Hematopoietic multipotent progenitor cell treated with erythropoietin and hydrocortisone succinate and interleukin-3 and kit ligand, for 4 days (in vitro differentiated cells): ENCODE measurements around the gene SLC10A7.
"Not testable (repeated sequence)": the region's sequence is repeated elsewhere in the genome, so short reads cannot be mapped to it uniquely, and the experiment has no call there.

Experiments
- DNase-seq: peaks from one replicate; pipeline ENCODE4 v3.0.0-alpha.2; 2015

SLC10A7 gene

DNA sequence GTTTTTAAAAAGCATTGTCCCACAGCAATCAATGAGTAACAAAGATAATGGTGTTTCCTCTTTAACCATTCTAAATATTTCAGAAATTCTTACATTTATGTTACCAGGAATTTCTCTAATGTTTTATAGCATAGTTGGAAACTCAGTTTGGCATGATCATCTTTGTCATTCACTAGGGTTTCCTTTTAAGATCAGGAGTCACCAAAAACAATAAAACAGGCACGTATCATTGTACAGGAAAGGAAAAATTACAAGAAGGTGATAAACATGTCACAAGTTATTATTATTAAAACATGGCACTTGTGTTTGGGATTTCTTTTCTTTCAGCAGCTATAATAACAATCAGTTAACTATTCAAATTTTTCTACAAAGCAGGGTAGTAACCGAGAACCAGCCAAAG is 84.0 kb downstream of the SLC10A7 start:
- no peak for DNase-seq

DNA sequence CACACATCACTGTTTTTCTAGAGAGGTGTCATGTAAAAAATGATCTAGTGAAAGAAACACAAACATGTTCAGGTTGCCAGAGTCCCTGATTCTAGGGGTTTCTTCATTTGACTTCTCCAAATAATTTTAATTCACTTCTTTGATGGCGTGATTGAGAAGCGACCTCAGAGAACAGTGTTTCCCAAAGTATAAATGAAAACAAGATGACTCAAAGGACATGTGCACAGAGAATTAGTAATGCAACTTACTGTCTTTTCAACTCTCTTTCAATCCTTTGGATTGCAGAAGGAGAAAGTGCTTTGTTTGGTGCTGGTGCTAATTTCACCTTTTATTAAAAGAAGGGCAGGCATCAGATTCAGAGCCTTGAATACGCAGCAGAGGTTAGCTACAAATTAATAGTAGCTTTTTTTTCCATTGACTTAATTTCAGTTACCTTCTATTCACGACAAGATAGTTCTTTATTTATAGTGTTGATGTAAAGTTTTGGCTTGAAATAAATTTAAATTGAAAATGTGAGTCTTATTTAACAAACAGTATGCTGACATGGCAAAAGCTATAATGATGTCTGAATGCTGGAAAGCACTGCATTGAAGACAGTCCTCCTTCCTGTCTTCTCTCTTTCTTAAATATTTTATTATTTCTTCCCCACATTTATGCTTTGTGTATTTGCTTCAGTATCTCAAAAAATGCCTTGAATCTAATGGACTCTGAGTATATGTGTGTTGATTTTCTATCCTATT is 85.1 kb downstream of the SLC10A7 start:
- no peak for DNase-seq

DNA sequence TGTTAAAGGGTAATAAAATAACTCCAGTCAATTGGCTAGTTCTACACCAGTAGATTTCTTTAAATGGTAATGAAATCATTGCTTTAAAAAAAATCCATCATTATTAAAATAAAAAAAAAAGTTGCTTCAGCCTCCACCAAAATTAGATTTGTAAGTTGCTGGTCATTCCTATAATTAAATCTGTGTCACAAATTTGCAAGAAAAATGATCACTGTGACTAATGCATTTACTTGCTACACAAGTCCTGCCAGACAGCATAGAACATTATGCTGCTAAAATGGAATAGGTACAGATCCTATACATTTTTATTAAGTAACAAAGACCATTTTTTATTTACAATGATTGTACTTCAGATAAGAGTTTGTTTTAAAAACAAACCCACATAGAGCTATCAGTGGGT is 85.8 kb downstream of the SLC10A7 start:
- no peak for DNase-seq

DNA sequence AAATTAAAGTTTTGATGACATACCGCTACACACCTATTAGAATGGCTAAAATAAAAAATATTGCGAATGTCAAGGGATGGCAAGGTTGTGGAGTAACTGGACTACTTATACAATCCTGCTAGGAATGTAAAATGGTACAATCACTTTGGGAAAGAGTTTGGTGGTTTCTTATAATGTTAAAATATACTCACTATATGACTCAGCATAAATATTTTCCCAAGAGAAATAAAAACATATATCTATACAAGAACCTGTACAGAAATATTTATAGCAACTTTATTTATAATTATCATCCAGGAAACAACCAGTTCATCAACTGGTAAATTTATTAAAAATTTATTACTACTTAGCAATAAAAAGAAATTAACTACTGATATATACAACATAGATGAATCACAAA is 89.7 kb downstream of the SLC10A7 start:
- no peak for DNase-seq

DNA sequence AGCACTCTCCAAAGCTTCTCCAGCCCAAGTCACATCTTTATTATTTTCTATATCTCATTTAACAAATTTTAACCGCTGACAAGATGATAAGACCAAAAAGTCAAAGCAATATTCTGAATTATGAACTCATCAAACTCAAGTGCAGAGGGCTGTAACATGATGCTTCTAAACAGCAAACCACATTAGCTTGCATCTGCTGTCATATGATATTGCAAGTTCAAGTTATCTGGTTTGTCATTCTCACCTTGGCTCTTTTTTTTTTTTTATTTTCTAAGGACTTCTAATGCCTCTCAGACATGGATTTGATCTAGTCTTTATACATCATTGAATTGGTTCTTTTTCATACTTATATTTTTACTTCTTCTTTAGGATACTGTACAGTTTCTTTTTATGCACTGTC is 93.4 kb downstream of the SLC10A7 start:
- peak; percentile 16 for DNase-seq

DNA sequence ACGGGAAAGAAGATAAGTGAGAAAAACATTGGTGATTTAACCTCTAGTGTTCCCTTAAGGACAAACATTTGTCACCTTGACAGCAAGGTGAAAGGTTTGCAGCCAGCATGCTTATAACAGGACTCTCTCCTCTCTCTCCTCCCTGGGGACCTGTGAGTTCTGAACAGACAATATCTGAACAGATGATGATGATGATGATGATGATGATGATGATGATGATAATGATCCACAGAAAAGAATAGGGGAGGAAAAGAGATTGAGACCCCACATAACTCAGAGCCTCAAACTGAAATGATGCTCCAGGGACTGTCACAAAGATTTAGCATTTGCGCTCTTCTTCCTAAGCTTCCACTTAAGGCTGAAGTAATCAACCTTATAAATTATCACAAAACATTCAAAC is 103.9 kb downstream of the SLC10A7 start:
- no peak for DNase-seq

DNA sequence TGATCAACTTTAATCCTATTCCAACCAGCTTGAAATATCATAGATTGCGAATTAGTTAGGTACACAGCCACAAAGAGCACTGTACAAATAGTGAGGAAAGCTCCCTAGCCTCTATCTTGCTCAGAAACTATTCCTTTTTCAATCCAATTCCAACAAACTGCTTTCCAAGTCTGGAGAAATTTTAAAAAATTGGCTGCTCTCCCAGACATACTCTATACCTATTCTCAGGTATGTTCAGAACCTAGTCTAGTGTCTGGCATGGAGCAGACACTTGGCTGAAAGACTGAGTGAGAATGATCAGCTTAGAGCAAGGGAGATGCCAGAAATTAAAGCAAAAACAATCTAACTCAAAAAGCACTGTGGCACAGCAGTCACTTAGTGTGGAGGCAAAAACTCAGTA is 105.9 kb downstream of the SLC10A7 start:
- DNase-seq: no peak

DNA sequence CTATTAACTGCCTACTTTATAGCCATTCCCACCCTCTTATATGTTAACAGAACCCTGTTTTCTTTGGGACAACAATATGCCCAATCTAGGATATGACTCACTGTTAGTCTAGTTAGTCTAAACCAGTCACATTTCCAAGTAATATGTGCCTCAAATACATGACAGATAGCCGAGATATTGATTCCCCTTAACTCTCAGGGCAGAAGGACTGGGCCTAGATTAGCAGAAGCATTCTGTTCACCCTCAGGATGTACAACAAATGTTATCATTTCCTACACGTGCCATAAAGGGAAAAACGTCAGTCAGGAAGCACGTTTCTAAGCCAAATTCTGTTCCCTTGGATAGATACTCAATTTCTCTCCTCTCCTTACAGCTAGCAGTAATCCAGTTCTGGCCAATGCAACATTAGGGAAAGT is 114.1 kb downstream of the SLC10A7 start:
- peak; percentile 82 for DNase-seq

DNA sequence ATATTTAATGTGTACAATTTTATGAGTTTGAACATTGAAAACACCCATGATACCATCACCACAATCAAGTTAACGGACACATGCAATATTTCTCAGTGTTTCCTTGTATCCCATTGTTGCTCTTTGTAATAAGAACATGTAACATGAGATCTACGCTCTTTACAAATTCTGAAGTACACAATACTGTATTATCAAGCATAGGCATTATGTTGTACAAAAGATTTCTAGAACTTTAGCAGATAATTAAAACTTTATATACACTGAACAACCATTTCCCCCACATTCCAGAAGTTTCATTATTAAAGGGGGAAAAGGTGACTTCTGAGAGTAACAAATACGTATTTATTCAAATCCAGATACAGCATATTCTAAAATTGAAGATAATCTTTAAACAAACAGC is 114.5 kb downstream of the SLC10A7 start:
- no peak for DNase-seq

DNA sequence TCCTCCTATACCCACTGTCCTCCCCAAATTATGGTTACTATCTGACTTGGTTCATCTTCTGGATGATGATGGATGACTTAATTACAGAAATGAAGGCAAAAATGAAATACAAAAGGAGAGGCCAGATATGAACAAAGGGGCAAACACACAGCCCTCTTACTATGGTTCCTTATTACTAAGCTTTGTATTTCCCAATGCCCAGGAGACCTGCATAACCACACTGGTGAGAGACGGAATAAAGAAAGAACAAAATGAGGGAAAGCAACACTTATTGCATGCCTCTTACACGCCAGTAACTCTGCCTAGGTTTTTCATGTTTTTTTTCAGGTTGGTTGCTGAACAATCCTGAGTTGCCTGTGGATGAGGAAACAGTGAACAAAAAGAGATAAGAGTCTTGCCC is 120.5 kb downstream of the SLC10A7 start:
- peak; percentile 22 for DNase-seq

DNA sequence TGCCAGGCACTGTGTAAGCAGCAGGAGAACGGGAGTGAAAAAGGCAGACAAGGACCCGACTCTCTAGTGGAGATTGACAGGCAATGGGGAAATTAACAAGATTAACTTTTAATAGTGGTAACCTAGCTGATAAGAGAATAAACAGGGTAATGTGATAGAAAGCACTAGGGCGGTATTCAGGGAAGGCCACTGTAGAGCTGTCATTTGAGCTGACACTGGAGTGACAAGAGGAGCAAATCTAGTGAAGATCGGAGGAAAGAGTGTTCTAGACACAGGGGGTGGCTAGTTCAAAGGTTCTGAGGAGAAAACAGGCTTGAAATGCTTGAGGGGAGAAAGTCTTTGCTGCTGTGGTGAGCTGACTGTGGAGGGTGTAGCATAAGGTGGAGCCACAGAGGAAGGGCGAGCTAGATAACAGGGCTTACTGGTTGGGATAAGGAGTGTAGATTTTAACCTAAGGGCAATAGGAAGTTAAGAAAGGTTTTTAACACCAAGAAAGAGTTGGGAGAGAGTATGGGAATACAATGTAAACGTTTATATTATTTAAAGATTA is 122.8 kb downstream of the SLC10A7 start:
- peak; percentile 74 for DNase-seq

DNA sequence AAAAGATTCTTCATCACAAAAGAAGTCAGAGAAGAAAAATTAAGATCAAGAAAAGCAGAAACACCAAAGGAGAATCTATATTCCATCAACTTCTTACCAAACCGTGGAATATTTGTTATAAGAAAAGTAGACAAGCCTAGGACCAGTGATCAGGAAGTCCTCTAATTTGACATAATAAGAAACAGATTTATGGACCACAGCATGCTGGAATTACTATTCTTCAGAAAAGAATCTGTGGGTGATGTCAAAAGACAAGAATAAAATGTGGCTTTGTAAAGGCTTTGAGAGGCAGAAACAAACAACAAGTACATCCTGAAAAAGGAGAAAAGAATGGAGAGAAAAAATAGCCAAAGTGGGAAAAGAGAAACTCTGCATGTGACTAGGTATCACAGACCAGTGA is 123.3 kb downstream of the SLC10A7 start:
- DNase-seq: no peak

DNA sequence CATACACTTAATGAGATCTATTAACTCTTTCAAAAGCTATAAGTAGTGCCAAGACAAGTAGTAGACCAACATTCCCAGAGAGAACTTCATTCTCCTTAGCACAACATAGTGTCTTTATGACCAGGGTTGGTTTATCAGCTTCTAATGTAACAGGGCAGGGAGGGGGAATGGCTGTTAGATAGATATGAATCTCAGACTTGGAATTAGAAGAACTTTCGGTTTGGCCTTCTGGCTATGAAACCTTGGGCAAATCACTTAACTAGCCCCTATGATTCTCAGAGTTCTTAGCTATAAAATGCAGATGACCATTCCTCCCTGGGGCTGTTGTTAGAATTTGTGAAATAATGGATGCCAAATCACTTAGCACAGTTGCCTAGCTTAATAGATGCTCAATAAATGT is 132.2 kb downstream of the SLC10A7 start:
- DNase-seq: no peak

DNA sequence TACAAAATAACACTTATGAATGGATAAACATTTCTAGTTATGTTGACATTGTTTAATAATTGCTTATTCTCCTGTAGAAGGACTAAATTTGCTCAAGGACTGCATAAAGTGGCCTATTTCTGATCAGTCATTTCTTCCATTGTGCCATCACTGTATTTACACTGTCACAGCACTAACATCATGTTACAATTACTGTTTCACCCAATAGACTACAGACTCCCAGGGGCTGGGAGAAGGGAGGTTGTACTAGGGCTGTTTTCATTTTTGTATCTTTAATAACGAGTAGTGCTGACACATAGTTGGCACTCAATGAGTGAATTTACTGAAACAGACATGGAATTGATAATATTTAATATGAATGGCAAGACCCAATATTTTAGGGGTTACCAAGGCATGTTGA is 139.5 kb downstream of the SLC10A7 start:
- DNase-seq: no peak

DNA sequence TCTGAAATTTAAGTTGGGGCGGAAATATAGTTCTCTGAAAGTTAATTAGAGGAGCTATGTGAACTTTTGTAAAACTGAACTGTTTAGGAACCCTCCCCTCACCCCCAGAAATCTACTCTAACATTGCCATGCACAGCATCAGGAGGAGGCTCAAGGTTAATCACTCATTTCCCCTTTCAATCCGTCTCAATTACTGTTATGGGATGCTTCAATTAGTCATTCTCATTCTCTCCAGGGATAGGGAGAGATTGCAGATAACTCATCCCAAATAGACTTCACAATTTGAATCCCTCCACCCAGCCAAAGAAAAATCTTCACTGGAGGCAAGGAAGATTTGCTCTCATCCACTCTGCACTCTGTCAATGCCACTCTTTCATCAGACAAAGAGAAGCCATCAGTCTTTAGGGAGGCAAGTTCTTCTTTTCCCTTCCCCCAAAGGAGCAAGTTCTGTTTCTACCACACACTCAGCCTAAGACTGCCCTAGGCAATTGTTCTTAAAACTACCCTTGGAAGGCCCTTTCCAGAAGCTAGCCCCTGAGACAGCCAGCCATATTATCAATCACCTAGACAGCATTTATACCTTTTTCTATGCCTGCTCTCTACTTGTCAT is 140.4 kb downstream of the SLC10A7 start:
- peak; percentile 16 for DNase-seq

DNA sequence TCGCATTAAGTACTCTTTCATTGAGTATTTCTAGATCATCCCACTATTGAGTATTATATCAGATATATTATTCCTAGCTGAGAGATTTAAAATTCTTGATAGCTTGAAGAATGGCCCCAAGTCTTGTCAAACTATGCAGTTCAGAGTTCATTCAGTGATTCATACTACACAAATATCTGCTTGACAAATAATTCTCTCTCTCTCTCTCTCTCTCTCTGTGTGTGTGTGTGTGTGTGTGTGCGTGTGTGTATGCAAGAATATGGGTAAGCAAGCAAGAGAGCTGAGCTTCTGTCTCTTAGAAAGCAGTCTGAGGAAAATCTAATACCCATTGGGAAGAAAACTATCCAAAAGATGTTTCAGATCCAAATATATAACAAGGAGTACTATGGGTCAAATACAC is 142.0 kb downstream of the SLC10A7 start:
- DNase-seq: no peak

DNA sequence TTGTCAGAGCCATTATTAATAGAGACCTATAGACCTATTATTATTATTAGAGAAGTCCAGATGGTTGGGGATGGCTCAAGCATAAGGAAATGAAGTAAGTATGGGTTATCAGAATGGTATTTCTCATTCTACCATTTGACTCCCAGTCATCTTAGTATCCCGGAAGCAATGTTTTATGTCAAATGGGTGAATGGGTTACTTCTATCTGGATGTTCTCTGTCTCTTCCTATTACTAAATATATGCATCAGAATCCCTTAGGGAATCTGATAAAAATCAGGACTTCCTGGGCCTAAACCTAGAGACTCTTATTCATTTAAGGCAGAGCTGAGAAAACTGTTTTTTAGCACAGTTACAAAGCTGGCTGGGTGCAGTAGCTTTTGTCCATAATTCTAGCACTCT is 149.9 kb downstream of the SLC10A7 start:
- DNase-seq: no peak

DNA sequence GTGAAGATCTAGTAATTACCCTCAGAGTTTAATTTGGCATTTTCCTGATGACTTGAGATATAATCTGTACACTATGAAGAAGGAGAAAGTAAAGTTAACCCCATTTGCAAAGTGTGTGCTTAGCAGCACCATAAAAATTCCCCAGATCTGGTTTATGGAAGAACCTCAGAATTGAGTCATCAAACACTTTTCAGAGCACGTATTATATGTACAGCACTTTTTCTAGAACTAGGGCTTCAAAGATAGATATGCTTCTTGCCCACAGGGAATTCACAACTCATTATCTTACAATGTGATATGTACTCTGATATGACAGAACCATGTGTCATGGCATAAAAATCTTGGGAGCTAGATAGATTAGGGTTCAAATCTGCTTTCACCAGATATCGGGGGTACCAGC is 150.9 kb downstream of the SLC10A7 start:
- no peak for DNase-seq

DNA sequence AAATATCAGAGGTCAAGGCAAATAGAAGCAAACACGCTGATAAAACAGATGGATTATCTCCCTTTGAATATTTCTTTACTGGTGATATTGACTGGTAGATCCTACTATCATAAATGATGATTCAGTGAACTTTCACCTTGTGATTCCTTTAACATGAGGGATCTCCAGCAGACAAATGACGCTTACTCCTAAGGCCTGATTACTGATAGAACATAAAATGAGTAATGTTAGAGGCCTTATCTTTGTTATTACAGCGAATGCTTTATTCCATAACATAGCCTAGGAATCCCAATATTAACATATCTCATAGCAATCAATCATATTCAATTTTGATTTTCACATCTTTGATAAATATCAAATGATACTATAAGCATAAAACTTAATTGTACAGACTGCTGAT is 152.3 kb downstream of the SLC10A7 start:
- no peak for DNase-seq

DNA sequence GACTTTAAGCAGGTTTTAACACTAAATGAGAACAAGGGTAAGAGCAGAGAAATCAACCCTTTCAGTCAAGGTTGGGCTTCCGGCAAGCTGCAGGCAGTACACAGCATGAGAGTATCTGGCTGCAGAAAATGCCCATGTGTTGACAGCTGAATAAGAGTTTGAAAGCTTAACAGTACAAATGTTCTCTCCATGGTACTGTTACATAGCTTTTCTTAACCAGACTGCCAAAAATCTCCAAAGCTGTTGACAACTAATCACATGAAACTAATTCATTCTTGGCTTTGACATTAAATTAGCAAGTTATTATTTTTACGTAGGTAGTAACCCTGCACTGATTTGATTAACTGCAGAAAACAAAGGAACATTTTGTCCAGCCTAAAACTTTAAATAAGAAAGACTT is 153.5 kb downstream of the SLC10A7 start:
- DNase-seq: no peak

DNA sequence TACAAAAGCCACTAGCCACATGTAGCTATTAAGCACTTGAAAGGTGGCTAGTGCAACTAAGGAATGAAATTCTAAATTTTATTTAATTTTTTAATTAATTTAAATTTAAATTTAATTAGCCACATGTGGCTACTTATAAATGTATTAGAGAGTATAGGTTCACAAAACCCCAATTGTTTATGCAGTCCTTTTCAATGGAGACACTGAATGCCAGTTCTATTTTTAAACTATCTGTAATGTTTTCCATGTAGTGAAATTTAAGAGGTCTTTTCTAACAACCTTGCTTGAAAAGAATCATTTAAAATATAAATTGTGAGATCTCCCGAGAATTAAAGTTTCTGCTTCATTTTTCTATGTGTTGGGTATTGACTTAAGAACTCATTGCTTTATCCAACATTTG is 154.4 kb downstream of the SLC10A7 start:
- no peak for DNase-seq

DNA sequence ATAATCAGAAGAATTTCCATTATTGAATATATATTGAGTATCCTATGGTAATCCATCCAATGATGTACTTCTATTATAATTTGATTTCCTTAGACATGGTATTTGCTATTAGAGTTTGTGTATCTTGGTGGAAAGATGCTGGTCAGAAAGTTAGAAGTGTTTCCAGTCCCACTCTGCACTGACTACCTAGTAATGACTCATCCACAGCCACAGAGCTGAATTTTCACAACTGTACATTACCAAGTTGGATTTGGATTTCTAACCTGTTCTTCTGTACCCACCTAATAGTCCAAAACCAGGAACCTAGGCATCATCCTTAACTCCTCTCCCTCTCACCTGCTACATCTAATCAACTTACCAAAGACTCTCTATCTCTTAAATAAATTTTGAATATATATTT is 162.0 kb downstream of the SLC10A7 start:
- DNase-seq: no peak

DNA sequence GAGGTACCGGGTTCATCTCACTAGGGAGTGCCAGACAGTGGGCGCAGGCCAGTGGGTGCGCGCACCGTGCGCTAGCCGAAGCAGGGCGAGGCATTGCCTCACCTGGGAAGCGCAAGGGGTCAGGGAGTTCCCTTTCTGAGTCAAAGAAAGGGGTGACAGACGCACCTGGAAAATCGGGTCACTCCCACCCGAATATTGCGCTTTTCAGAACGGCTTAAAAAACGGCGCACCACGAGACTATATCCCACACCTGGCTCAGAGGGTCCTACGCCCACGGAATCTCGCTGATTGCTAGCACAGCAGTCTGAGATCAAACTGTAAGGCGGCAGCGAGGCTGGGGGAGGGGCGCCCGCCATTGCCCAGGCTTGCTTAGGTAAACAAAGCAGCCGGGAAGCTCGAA is 171.6 kb downstream of the SLC10A7 start:
- not testable (repeated sequence) for DNase-seq

DNA sequence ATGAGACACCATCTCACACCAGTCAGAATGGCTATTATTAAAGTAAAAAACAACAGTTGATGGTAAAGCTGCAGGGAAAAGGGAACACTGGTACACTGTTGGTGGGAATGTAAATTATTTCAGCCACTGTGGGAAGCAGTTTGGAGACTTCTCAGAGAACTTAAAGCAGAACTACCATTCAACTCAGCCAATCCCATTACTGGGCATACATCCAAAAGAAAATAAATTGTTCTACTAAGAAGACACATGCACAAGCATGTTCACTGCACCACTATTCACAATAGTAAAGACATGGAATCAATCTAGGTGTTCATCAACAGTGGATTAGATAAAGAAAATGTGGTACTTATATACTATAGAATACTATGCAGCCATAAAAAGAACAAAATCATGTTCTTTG is 172.4 kb downstream of the SLC10A7 start:
- no peak for DNase-seq

DNA sequence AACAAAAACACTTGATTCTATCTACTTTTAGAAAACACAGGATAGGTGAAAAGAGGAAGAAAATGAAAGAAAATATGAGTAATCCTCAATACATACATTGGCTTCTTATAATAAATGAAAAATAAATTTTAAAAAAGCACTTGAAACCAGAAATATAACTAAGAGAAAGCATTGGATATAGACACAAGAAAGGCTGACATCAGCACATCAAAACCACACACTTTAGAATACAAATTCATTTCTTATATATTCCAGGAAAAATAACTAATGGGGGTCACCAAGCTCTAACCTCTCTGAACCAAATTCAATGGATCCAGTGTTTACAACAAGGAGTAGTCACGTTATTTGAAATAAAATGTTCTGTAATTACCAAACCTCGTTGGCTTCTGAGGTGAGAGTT is 173.9 kb downstream of the SLC10A7 start:
- no peak for DNase-seq
